GM18499 (cell line): ENCODE data around the gene SOWAHB.
"Not testable (repeated sequence)": the region's sequence is repeated elsewhere in the genome, so short reads cannot be mapped to it uniquely, and the experiment has no call there.

ENCODE experiments used
- ATAC-seq: cut with Tn5 transposase; IDR thresholded peaks from one replicate; pipeline ENCODE4 v1.9.1; 2021; ENCODE audit warnings: moderate number of reproducible peaks; ENCODE audit not compliant: insufficient read depth, unreplicated experiment

Gene SOWAHB

DNA sequence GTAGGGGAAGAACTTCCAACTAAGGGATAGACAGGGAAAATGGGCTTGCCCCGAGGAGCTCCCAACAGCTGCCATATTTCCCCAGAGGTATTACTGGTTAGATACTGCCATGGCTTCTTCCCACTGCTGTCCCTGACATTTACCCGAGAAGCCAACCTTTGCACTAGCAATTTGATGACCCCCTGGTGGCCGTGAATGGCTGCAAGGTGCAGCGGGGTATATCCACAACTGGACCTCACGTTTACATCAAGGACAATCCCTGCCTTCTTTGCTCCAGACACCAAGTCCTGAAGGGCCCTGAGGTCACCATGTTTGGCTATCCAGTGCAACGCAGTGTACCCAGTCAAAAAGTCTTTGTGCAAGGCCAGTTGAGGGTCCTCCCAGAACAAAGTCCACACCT lies 2.3 kb downstream of the SOWAHB start:
- ATAC-seq = no peak

DNA sequence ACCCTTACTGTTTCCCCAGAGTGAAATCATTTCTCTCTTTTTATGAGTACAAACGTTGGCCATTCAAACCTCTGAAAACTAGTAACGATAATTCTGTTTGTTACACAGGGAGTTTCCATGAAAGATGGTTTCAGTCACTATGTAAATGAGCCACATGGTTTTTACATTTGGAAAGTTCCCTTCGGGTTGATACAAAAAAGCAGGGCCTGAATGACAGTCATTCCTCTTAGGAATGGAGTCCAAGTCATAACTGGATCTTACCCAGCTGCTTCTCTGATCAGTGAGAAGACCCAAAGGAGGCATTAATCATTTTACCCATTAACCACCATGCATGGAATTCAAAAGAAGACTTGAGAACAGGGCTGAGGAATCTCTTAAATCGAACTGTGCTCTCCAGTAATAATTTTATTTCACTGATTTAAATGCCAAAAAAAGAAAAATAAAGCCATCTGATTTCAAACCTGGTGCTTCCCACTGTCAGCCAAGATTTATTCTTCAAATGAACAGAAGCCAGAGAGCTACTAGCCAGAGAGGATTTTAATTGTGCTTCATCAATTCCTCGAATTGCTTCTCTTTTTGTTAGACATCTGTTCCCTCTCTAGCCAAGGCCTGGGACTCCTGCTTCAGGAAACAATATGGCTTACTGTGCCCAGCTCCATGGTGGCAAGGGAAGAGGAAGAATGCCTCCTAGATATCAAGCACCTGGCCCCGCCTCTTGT lies 3.2 kb downstream of the SOWAHB start:
- ATAC-seq = no peak

DNA sequence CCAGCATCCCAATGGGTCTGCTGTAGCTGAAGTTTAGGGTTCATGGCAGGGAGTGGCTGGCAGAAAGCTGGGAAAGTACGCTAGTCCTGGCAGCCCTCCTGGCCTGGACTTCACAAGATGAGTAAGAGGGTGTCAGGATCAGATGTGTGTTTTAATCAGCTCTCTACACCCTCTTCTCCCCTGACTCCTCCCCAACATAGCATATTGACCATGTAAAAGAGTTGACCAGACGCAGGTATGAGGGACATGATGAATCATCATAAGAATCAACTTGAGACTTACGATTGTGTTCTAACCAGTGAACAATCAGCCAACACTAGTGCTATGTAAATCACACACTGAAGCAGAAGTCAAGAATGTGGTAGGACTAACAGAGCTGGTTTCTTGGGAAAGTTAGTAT lies 5.3 kb downstream of the SOWAHB start:
- ATAC-seq = no peak

DNA sequence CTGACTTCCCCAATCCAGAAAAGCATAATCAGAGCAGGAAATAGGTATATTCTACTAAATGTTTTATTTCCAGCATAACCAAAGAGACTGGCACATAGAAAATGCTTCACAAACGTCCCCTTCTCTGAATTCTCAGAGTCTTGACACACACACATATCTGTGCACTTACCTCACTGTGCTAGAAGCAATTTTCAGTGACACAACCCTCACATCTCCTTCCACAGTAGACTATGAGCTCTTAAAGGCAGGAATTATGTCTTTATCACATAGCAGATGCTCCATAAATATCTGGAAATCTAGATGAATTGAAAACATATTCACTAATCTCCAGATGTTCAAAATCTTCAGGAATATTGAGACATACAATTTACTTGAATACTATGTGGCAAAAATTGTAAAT lies 5.9 kb downstream of the SOWAHB start:
- no peak for ATAC-seq

DNA sequence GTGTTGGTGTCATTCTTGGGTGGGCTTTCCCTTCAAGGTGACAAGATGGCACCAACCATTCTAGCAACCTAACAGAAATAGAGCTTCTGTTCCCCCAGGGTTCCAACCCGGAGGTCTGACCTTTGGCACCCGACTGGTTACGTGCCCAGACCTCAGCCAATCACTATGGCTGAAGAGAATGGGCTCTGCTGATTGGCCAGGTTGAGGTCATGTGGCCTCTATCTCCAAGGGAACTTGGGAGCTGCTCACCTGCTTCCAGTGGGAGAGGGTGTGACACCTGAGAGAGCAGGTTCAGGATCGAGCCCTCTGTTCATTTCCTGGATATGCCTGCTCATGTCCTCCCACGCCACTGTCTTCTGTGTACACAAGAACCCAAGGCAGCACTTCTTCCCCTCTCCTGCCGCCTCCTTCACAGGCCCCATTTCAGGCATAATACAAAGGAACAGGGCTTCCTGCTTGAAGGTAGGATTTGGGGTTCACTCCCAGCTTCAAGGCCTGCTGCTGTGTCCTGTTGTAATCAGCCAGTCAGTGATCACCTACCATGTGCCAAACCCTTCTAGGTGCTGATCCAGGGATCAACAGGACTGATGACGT lies 11.0 kb downstream of the SOWAHB start:
- ATAC-seq = no peak

DNA sequence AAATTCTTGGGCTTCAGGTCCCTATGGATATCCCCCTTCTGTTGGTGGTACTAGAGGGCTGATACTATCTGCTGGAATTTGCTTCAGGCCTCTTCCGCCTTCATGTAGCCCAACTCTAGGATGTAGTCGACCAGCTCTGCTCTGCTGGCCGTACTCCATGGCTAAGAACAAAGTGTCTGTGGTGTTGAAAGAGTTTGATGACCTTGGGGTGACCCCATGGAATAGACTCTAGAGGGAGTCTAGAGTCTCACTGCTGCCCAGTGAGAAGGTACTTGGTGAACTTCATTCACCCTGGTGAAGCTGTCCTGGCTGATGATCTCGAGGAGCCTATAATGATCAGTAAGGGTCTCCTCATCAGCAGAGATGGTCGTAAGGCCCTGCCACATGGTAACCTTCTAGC lies 11.7 kb downstream of the SOWAHB start:
- ATAC-seq = no peak

DNA sequence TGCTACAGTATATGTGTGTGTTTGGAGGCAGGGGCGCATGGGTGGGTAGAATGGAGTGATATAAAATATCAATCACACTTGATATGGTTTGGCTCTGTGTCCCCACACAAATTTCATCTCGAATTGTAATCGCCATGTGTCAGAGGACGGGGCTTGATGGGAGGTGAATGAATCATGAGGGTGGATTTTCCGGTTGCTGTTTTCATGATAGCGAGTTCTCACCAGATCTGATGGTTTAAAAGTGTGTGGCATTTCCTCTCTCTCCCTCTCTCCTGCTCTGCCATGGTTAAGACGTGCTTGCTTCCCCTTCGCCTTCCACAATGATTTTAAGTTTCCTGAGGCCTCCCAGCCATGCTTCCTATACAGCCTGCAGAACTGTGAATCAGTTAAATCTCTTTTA lies 14.8 kb downstream of the SOWAHB start:
- ATAC-seq = no peak

DNA sequence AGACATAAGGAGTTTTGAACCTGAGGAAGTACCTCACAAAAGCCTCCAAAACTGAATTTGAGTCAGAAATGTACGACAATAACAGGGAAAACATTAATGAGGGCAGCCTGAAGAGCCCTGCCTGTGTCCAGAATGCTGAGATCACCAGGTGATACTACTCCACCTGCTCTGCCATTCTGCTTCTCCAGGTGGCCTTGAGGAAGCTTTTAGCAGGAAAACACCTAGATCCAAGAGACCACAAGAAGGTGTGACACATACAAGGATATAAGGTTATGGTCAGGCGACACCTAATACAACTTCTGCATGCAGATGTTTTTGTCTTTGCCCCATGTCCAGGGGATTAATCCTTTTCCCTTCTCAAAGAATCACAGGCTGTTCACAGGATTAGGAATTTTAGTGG lies 15.3 kb downstream of the SOWAHB start:
- ATAC-seq = no peak

DNA sequence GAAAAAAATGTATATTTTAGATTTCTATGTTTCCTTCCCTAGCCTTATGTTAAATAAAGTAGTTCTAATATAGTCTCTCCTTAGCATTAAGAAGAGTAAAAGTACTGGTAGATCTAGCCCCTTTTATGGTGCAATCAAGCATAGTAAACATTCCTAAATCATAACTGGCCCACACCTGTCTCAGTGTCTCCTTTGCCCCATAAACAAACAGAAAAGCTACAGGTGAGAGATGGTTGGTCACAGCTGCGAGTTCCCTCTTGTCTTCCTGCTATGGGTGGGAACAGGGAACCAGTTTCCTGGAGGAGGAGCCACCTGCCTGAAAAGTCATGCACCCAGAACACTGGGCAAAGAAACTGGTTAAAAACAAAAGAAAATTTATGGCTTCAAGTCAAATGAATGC lies 16.6 kb downstream of the SOWAHB start:
- ATAC-seq = no peak

DNA sequence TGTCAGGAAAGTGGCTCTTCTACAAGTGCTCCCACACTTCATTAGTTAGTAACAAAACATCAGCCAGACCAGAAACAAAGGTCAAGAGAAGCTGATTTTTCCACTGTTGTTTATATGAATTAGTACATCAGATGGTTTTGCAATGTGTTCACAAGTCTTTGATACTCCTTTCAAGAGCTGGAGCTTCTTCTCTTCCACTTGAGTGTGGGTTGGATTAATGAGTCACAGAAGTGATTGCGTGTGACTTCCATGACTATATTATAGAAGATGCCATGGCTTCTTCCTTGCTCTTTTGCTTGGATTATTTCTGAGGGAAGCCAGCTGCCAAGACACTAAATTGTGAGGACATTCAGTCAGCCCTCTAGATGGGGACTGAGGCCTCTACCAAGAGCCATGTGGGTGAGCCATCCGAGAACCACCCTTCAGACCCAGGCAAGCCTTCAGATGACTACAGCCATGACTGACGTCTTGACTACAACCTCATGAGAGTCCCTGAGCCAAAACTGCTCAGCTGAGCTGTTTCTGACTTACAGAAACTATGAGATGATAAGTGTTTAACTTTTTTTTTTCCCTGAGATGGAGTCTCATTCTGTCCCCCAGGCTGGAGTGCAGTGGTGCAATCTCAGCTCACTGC lies 18.1 kb downstream of the SOWAHB start:
- no peak for ATAC-seq

DNA sequence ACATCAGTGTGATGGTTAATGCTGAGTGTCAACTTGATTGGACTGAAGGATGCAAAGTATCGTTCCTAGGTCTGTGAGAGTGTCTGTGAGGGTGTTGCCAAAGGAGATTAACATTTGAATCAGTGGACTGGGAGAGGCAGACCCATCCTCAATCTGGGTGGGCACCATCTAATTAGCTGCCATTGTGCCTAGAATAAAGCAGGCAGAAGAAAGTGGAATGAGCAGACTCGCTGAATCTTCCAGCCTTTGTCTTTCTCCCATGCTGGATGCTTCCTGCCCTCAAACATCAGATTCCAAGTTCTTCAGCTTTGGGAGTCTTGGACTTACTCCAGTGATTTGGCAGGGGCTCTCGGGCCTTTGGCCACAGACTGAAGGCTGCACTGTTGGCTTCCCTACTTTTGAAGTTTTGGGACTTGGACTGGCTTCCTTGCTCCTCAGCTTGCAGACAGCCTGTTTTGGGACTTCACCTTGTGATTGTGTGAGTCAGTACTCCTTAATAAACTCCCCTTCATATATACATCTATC lies 19.2 kb downstream of the SOWAHB start:
- not testable (repeated sequence) for ATAC-seq

DNA sequence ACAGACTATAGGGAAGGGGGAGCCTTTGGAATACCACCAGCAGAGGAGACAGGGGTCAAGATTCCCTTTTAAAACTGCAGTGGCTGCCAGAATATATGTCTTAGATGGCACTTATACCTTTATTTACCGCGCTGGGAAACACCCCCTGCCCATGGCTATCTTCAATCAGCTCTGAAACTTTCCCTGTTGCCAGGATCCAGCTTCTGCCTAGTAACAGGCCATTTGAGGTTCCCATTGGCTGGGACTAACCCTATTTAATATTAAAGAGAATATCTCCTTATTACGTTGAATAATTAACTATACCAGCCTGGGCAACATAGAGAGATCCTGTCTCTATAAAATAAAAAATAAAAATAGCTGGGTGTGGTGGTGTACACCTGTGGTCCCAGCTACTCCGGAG lies 23.8 kb downstream of the SOWAHB start:
- ATAC-seq = no peak

DNA sequence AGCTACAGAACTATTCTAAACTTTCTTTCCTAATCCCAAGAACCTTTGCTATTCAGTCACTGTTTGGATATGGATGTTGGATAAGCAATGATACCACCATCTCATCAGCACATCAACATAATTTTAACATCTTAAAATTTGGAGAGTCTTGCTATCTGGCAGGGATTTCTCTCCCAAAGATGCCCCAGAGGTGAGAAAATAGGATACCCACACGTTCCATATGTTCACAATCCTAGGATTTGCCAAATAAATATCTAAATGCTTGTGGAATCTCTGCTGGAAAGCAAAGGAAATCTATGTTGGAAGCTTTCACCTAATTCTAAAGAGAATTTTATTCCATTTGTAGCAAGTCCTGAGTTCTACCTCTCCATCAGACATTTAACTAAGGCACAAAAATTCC lies 24.4 kb downstream of the SOWAHB start:
- no peak for ATAC-seq

DNA sequence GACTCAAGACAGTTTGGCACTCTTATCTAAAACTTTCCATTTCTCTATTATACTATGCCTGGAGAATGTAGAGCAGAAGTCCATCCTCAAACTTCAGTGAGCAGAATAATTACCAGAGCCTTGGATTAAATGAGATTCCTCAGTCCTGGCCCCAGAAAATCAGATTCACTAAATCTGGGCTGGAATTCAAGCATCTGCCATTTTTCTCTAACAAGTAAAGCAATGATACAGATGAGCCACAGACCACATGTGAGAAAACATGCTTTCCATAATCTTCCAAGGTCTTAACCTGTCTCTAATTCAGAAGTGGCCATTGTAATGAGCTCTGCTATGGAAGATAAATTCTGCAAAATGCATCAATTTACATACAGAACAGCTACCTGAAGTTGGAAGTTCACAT lies 25.4 kb downstream of the SOWAHB start:
- no peak for ATAC-seq

DNA sequence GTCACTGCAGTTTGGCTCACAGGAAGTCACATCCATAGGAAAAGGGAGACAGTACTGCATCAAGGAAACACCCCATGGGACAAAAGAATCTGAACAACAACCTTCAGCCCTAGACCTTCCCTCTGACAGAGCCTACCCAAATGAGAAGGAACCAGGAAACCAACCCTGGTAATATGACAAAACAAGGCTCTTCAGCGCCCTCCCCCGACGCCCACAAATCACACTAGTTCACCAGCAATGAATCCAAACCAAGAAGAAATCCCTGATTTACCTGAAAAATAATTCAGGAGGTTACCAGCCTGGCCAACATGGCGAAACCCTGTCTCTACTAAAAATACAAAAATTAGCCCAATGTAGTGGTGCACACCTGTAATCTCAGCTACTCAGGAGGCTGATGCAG lies 29.2 kb downstream of the SOWAHB start:
- not testable (repeated sequence) for ATAC-seq

DNA sequence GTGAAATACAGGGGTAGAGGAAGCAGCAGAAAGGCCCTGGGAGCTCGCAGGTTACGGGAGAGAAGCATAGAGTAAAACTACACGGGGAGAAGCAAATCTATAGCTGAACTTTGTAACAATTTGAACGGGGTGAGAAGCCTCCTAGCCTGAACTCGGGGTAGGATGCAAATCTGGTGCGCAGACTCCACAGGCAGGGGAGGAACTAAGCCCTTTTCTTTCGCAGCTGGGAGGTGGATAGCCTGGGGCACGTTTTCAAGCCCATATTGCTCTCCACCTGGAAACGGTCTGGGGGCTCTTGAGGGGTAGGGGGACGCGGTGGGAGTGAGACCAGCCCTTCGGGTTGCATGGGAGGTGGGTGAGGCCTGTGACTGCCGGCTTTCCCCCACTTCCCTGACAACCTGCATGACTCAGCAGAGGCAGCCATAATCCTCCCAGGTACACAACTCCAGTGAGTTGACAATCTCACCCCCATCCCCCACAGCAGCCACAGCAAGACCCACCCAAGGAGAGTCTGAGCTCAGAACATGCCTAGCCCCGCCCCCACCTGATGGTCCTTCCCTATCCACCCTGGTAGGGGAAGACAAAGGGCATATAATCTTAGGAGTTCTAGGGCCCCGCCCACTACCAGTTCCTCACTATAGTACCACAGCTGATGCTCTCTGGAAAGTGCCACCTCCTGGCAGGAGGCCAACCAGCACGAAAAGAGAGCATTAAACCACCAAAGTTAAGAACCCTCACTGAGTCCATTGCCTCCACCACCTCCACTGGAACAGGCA lies 29.9 kb downstream of the SOWAHB start:
- ATAC-seq = no peak

DNA sequence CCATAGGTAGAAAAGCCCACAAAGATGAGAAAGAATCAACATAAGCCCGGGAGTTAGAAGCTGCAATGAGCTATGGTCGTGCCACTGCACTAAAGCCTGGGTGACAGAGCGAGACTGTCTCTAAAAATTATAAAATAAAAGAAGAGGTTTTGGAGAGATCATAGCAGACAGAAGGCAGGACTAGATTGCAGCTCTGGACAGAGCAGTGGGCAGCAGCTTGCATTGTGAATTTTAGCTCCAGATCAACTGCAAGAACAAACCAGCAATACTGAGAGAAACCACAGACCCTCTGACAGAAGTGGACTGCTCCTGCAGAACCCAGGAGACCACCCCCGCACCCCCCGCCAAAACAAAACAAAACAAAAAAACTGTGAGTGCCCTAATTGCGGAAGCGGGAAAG lies 30.6 kb downstream of the SOWAHB start:
- ATAC-seq = no peak

DNA sequence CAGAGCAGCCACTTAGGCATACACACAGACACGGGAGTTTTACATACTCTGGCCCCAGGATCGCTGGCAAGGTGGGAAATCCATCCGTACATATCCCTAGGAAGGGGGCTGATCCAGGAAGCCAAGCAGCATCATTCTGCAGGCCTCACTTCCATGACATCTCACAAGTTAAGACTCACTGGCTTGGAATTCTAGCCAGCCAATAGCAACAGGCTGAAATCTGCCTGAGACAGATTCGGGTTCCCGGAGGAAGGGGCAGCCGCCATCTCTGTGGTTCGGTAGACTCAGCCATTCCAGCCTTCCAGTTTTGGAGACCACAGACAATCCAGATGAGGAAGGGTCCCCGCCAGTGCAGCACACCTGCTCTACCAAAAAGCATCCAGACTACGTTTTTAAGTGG lies 31.3 kb downstream of the SOWAHB start:
- ATAC-seq = no peak

DNA sequence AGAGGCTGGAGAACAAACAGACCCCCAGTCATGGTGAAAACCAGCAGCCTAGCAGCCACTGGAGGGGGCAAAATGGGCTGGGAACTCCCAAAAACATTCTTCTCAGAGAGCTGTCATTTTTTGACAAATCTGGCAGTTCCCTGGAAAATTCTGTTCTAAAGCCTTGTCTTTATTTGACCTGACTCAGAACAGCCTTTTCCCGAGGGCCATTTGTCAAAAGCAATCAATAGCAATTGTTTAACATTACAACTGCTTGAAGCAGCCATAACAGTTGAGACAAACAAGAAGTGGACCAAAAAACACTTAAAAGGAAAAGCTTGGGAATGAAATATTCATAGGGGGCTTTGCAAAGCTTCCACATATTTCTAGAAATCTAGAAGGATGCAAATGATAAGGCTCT lies 39.6 kb downstream of the SOWAHB start:
- no peak for ATAC-seq

DNA sequence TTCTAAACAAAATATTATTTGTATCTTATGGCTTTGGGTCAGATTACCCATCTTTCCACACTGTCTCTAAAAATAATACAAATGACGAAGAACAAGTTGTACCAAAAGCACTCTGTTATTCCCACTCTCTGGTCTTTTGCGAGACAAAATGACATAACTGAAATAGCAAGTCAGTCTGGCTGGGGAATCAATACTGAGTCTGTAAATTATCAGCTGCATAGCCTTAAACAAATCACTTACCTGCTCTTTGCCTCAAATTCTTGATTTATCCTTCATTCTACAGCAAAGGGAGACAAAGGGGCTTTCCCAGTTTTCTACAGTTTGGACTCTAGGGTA lies 40.9 kb downstream of the SOWAHB start:
- no peak for ATAC-seq
